ENCODE results near the gene PLPP7.

GRCh38 chr9:131306397-131307004 lies 17.0 kb downstream of the PLPP7 start:
- no peak for TF ChIP-seq CTCF (IDR thresholded peaks at IDR 0.05)
- TF ChIP-seq POLR2A (IDR thresholded peaks at IDR 0.05), result no peak
